ENCODE measurements around the gene UNC80.

Gene UNC80

DNA sequence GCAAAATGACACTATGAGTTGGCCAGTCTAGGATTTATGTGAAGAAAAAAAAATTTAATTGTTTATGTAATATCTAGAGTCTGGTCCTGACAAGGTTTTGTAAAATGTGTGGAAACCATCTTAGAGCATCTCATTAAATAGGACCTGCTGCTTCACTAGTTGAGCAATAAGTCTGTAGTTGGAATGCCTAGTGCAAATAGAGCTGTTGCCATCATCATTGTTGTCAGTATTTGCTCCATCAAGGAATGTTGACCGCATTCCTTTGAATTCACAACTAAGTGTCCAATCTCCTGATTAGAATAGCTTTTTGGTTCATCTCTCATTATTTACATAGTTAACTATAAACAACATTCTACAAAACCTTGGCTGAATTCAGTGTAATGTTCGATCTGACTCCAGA, 198.6 kb downstream of the UNC80 start:
- no peak overlapping the region for H3K4me3 ChIP-seq (ENCODE audit: low read depth, low read length)
- TF ChIP-seq MYC (IDR thresholded peaks at IDR 0.05; ENCODE audit: low read depth, low read length) (no peak), MAX (IDR thresholded peaks at IDR 0.05; ENCODE audit: low read depth, low read length) (no peak), POLR2A (IDR thresholded peaks at IDR 0.05; ENCODE audit: extremely low read depth, insufficient read length) (no peak), CTCF (IDR thresholded peaks at IDR 0.05; ENCODE audit: low read depth, low read length) (no peak)
- DNase-seq (ENCODE audit: low read depth): no peak

DNA sequence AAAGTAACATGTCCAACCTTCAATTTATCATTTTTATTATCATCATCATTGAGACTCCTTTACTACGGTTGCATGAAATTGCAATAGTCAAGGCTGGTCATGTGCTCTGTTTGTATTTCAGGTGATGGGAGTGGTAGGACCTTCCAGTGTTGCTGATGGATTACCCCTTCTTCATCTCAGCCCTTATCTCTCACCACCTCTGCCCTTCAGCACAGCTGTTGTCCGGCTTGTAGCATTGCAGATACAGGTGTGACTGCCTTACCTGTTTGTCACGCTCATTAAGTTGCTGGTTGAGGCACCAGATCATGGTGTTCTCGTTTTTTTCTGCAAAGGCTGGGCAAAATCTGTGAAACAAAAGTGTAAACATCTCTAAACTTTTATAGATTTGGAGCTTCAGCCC, 199.1 kb downstream of the UNC80 start:
- no peak overlapping the region for H3K4me3 ChIP-seq (ENCODE audit: low read depth, low read length)
- no peak for TF ChIP-seq POLR2A (IDR thresholded peaks at IDR 0.05; ENCODE audit: extremely low read depth, insufficient read length)
- no peak for TF ChIP-seq MAX (IDR thresholded peaks at IDR 0.05; ENCODE audit: low read depth, low read length)
- no peak for TF ChIP-seq MYC (IDR thresholded peaks at IDR 0.05; ENCODE audit: low read depth, low read length)
- TF ChIP-seq CTCF (IDR thresholded peaks at IDR 0.05; ENCODE audit: low read depth, low read length): no peak
- DNase-seq (ENCODE audit: low read depth): no peak

GRCh38 chr2:209973328-209973727, 201.7 kb downstream of the UNC80 start:
- TF ChIP-seq POLR2A (IDR thresholded peaks at IDR 0.05; ENCODE audit: extremely low read depth, insufficient read length): no peak
- no peak for TF ChIP-seq MAX (IDR thresholded peaks at IDR 0.05; ENCODE audit: low read depth, low read length)
- TF ChIP-seq MYC (IDR thresholded peaks at IDR 0.05; ENCODE audit: low read depth, low read length): no peak
- TF ChIP-seq CTCF (IDR thresholded peaks at IDR 0.05; ENCODE audit: low read depth, low read length): no peak
- no peak overlapping the region for H3K4me3 ChIP-seq (ENCODE audit: low read depth, low read length)
- no peak for DNase-seq (ENCODE audit: low read depth)

DNA sequence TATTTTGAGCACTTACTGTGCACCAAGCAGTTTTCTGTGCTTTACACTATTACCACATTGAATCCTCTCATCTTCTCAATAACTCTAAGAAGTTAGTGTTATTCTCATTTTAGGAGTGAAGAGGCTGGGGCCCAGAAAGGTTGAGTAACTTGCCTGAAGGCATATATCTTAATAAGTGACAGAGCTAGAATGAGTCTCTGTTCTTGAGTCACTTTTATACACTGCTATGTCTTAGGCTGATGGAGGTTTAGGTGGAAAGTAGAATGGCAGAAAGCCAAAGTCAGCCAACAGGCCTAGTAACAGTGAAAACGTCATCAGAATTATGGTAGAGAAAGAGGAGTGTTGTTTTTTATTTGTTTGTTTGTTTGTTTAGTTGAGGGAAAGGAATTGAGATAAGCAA, 202.9 kb downstream of the UNC80 start:
- no peak overlapping the region for H3K4me3 ChIP-seq (ENCODE audit: low read depth, low read length)
- TF ChIP-seq CTCF (IDR thresholded peaks at IDR 0.05; ENCODE audit: low read depth, low read length) (no peak), POLR2A (IDR thresholded peaks at IDR 0.05; ENCODE audit: extremely low read depth, insufficient read length) (no peak), MAX (IDR thresholded peaks at IDR 0.05; ENCODE audit: low read depth, low read length) (no peak), MYC (IDR thresholded peaks at IDR 0.05; ENCODE audit: low read depth, low read length) (no peak)
- no peak for DNase-seq (ENCODE audit: low read depth)

DNA sequence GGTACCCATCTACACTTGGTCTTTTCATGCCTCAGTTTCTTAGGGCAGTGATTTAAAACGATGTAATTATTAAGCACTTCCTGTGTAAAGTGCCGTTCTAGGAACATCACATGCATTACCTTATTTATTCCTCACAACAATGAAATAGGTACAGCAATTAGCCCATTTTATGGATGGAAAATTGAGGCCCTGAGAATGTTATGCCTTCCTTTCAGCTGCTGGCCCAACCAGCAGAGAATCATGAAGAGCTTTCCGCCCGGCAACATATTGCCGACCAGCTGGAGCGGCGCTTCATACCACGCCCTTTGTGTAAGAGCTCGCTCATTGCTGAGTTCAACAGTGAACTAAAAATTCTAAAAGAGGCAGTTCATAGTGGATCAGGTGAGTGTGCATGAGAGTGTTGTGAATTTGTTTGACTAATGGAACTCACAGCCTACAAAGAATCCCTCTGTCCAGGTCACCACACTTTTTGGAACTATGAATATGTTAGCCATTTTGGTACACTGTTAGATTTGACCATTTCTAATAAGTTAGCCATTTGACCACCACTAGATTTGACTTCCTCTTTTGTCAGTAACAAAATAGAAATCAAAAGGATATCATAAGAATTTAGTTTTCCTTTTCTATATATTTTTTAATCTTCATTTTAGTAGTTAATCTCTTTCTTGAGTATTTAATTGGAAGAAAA, 205.2 kb downstream of the UNC80 start:
- TF ChIP-seq MAX (IDR thresholded peaks at IDR 0.05; ENCODE audit: low read depth, low read length) (no peak), MYC (IDR thresholded peaks at IDR 0.05; ENCODE audit: low read depth, low read length) (no peak), CTCF (IDR thresholded peaks at IDR 0.05; ENCODE audit: low read depth, low read length) (no peak), POLR2A (IDR thresholded peaks at IDR 0.05; ENCODE audit: extremely low read depth, insufficient read length) (no peak)
- no peak for DNase-seq (ENCODE audit: low read depth)
- H3K4me3 ChIP-seq (ENCODE audit: low read depth, low read length): no peak overlapping the region
